ENCODE data around the gene TAS1R2.
"Not testable (repeated sequence)": the region's sequence is repeated elsewhere in the genome, so short reads cannot be mapped to it uniquely, and the experiment has no call there.

The TAS1R2 gene

DNA sequence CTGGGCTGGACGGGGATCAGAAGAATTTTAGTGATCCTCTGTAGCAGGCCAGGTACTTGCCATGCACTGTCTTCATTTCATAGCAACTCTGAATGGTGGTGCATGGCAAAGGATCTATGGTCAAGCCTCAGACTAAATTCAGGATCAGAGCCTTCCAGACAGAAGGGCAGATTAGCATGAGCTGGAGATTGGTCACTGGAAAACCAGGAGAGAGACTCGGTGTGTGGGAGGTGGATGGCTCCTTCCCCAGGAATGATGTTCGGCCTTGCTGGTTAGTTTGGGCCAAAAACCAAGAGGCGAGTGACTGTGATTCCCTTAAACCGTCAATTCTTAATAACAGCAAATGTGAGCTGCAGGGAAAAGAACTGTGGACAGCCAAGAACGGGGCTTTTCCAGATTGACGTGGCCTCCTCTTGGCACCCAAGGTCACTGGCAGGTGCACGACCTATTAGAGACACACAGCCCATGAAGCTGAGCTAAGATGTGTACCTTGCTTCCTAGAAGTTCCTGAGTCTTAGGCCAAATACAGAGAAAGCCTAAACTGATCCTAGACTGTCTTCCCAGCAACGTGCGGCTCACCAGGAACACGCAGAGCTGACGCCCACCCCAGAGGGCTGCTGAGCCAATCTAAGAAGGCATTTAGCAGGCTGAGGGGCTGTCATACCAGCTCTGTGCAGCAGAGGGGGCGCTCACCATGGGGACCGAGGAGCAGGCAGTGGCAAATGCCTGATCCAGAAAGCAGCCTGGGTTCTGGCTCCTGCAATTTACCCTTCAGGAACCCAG is 24.4 kb upstream of the TAS1R2 start:
- peak; percentile 63 to 71 for DNase-seq (ENCODE audit: low read depth in 2 of 2)

DNA sequence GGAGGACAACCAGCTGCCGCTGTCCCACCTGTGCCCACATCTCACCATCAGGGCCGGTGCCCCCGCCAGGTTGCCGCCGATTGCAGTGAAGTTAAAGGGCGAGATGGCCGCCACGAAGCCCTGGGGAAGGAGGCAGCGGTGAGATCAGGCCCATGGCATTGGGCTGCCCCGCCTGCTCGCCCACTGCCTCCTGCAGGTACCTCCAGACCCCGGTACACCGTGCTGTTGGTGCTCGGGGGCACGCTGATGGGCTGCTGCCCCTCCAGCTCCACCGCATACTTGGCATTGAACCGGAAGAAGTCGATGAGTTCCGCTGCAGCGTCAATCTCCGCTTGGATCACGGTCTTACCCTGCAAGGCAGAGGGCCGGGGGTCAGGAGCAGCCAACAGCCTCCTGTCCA is 23.6 kb upstream of the TAS1R2 start:
- no peak for DNase-seq (ENCODE audit: low read depth in 2 of 2)

DNA sequence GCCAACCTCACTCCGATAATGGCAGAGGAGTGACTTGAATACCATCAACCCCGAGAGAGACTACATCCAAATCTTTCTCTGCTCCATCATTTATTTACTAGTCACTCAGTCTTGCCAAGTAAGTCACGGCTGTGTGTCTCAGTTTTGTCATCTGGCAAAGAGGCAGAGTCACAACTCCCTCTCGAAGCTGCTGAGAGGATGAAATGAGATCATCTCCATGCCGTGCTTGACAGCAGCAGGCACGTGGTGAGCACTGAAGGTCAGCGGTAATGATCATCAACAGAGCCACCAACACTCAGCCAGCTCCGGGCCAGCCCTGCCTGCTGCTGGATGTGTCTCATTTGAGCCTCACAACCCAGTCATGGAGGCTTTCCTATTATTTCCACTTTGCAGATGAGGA is 23.0 kb upstream of the TAS1R2 start:
- no peak for DNase-seq (ENCODE audit: low read depth in 2 of 2)

- DNase-seq (ENCODE audit: low read depth in 2 of 2), result no peak
These were observed 22.4 kb upstream of the TAS1R2 start for GRCh38 chr1:18881642-18882431.

DNA sequence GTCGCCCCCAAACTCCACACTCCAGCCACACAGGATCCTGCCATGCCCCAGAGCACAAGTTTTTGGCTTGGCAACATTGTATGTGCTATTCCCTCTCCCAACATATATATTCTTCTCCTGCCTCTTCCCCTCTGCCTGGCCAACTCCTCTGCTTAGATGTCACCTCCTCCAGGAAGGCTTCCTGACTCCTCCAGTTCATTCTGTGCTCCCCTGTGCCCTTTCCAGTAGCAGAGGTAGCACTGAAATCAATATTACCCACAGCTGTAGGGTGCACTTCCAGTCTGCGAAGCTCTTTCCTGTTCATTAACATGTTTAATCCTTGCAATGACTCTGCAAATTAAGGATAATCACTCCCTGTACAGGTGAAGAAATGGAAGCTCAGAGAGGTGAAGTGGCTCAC is 21.7 kb upstream of the TAS1R2 start:
- DNase-seq (ENCODE audit: low read depth in 2 of 2), result no peak

GRCh38 chr1:18880585-18880984 is 21.1 kb upstream of the TAS1R2 start:
- no peak for DNase-seq (ENCODE audit: low read depth in 2 of 2)

DNA sequence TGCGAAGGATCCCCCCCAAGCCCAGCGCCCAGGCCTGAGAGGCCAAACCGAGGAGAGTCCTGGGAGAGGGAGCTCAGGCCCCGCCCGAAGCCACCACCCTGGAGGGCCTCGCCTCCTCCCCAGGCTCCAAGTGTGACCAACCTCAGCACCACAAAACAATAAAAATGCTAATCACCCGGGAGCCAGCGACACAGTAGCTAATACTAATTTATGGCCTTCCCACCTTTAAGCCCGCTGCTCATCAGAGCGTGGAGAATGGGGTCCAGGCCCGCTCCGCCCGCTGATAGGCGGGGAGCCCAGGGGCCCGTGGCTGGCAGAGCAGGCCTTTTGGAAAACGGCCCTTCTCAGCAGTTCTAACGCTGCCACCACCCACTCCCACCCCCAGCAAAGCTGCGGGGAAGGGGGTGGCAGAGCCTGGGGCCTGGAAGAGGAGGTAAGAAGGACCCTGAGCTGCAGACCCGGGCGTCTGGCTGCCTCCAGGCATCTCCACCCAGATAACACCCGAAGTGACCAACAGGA is 20.4 kb upstream of the TAS1R2 start:
- no peak for DNase-seq (ENCODE audit: low read depth in 2 of 2)

DNA sequence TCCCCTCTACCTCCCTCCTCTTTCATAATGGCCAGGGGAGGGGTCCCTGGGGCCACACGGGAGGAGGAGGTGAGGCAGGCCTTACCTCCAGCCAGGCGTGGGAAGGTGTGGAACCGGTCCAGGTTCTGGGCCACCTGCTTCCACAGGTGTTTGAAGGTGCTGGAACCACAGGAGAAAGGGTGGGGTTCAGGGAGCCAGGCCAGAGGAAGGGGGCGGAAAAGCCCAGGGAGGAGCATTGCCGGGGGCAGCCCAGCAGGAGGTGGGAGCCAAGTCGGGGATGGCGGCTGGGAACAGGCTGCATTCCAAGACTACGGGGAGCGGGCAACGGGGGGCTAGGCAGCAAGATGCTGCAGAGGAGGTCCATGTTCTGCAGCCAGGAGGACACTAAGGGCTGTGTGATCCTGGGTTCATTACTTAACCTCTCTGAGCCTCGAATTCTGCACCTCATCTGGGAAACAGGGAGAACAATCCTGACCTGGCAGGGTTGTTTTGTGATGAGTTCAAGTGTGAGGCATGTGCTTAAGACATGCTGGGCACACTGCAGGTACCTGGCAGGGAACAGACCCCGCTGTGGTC is 19.8 kb upstream of the TAS1R2 start:
- no peak for DNase-seq (ENCODE audit: low read depth in 2 of 2)

GRCh38 chr1:18878538-18879214 is 19.2 kb upstream of the TAS1R2 start:
- no peak for DNase-seq (ENCODE audit: low read depth in 2 of 2)

- no peak for DNase-seq (ENCODE audit: low read depth in 2 of 2)
These were observed 17.8 kb upstream of the TAS1R2 start for GRCh38 chr1:18877282-18877681.

DNA sequence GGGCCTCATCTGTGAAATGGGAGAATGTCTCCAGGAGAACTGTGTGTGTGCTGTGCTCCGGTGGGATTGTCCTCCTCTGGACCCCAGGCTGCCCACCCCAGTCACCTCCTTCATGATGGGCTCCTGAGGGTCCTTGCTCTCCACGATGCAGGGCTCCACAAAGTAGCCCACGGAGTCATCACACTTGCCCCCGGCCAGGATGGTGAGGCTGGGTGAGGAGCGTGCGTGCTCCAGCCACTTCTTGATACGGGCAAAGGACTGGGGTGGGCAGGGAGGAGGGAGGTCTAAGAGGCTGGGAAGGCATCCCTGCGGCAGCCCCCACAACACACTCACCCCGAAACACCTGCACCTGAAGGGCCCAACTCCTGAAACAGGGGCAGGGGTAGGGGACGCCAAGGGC is 16.8 kb upstream of the TAS1R2 start:
- no peak for DNase-seq (ENCODE audit: low read depth in 2 of 2)

GRCh38 chr1:18875796-18876128 is 16.3 kb upstream of the TAS1R2 start:
- DNase-seq (ENCODE audit: low read depth in 2 of 2), result no peak

DNA sequence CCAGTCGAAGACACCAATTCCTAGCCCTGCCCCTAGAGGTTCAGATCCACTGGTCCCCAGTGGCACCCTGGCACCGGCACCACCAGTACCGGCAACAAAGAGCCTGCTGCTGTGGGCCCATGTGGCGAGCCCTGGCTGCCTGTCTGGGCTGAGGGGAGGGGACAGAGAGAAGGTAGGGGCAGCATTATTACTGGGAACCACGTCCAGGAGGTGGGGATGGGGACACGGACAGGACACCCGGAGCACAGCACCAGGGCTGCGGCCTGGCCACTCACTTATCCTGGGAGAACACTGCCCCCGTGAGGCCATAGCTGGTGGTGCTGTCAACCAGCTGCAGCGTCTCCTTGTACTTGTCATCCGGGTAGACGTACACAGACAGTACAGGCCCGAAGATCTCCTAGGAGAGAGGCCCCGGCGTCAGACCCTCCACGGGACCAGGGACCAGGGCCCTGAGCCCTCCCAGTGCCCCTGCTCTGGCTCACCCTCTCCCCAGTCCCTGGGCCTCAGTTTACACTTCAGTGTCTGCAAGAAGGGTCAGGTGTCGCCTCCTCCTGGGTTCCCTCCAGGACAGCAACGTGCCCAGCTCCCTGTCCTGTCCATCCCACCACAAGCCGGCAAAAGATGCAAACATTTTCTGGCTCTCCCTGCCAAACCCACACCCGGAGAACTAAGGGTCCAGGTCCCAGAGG is 15.8 kb upstream of the TAS1R2 start:
- peak; percentile 53 to 62 for DNase-seq (ENCODE audit: low read depth in 2 of 2)

GRCh38 chr1:18874600-18874999 is 15.1 kb upstream of the TAS1R2 start:
- no peak for DNase-seq (ENCODE audit: low read depth in 2 of 2)

GRCh38 chr1:18874036-18874435 is 14.6 kb upstream of the TAS1R2 start:
- DNase-seq (ENCODE audit: low read depth in 2 of 2), result no peak

GRCh38 chr1:18872071-18872611 is 12.7 kb upstream of the TAS1R2 start:
- no peak for DNase-seq (ENCODE audit: low read depth in 2 of 2)

DNA sequence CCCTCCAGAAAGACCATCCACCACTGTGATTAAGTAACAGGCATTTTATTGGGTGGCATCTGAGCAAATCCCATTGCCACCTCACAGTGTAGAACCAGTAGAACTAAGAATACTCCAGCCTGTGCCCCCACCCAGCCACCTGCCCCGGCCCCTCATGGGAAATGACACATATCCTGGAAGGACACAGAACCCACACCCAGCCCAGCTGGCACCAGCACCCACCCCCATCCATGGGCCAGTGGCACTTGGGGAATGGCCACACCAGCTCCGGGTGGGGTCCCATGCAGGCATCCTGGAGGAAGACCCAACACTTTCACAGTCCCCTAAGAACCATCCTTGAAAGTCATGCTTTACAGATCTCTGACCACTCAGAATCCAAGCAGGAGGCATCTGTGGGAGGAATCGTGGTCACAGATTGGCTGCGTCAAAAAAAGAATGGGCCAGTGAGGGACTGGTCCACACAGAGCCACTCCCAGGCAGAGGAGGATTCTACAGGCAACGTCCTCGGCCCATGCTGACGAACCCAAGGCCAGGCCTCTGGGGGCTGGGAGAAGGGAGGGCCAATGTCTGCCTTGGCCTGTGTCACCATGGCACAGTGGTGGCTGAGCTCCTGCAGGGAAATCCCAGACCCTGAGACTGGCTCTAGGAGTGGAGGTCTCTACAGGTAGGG is 12.1 kb upstream of the TAS1R2 start:
- no peak for DNase-seq (ENCODE audit: low read depth in 2 of 2)

- DNase-seq (ENCODE audit: low read depth in 2 of 2), result no peak
These were observed 11.5 kb upstream of the TAS1R2 start for GRCh38 chr1:18870957-18871356.

DNA sequence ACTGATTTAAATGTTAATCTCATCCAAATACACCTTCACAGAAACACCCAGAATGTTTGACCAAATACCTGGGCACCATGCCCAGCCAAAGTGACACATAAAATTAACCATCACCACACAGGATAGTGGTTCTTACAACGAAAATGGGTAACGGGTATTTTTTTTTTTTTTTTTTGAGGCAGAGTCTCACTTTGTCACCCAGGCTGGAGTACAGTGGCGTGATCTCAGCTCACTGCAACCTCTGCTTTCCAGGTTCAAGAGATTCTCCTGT is 11.1 kb upstream of the TAS1R2 start:
- not testable (repeated sequence) for DNase-seq (ENCODE audit: low read depth in 2 of 2)

GRCh38 chr1:18869847-18870594 is 10.6 kb upstream of the TAS1R2 start:
- DNase-seq (ENCODE audit: low read depth in 2 of 2), result no peak
